Measurements from ENCODE around the gene MAGOH. TPM values are rescaled to one million over a fixed set of nuclear protein-coding genes. Genes with fewer than 3 reads are reported as not detected.

MAGOH gene
- total and polyA plus RNA-seq, 10 of the 15 experiments (the other 5 are each of a cell fraction or from before 2014, with no cell fraction given) = 62.6 to 261 (median 89.8) TPM

- H3K4me1 ChIP-seq (ENCODE audit: control insufficient read depth, insufficient read depth, low read length) = no peaks in the 10 kb centered on the region
- in situ Hi-C loops (cut with MboI) (no loop called here), intact Hi-C loops (cut with micrococcal nuclease; ENCODE audit: unreplicated experiment) (no loop called here)
- DNase-seq (ENCODE audit: low read depth, low spot score) (no peak), ATAC-seq (no peak), FAIRE-seq (no peak)
- SMC1A ChIA-PET (ENCODE audit: uncharacterized antibody, unreplicated experiment) = interaction anchor here (1.0 to 1.1 kb wide), 2 partner anchors 122 to 123 kb away, joined by 3 read pairs; no protein-coding TSS in a partner anchor
- no peak for TF ChIP-seq ETV6 (conservative IDR thresholded peaks at IDR 0.05 in 1 of 2, IDR thresholded peaks at IDR 0.05 in 1 of 2; ENCODE audit: borderline replicate concordance in 1 of 2, low read depth in 1 of 2)
- TF ChIP-seq GABPA (IDR thresholded peaks at IDR 0.05; ENCODE audit: low read depth) = no peak
- no peak for TF ChIP-seq NBN (IDR thresholded peaks at IDR 0.05)
- no peak for TF ChIP-seq CBFB (IDR thresholded peaks at IDR 0.05; ENCODE audit: low read depth)
- no peak overlapping the region for H3K4me3 ChIP-seq
- H3K79me2 ChIP-seq (ENCODE audit: control insufficient read depth, insufficient read depth, low read length) = no peaks in the 10 kb centered on the region
- WGBS (ENCODE audit: insufficient coverage, insufficient replicate concordance, low lambda C conversion rate, missing lambda C conversion rate) = 96% methylated on average over 4 of the region's 5 CpGs
- no TSS peak for BruUV-seq (replicated peaks)
- H3K27ac ChIP-seq (ENCODE audit: control insufficient read depth, insufficient read depth) = no peak overlapping the region
- no peaks in the 10 kb centered on the region for H3K27me3 ChIP-seq (replicated peaks in 1 of 2; ENCODE audit: control insufficient read depth in 2 of 2, insufficient read depth in 2 of 2, low read length in 1 of 2)
- H3K9ac ChIP-seq (ENCODE audit: control insufficient read depth, insufficient read depth, low read length) = no peak overlapping the region
- RAD21 ChIA-PET (ENCODE audit: unreplicated experiment) = interaction anchor here (1.1 kb wide), 1 partner anchor 122 kb away, joined by 3 read pairs; no protein-coding TSS in a partner anchor
- CTCF ChIA-PET = interaction anchor here (0.7 to 1.5 kb wide), 3 partner anchors 9 to 547 kb away, joined by 3 to 4 read pairs (median 3); no protein-coding TSS in a partner anchor
- no peak overlapping the region for H3K4me2 ChIP-seq (ENCODE audit: control insufficient read depth, insufficient read depth)
- peaks cover 5 to 20% of the 10 kb centered on the region in 2 experiments; a peak in 3 of 4 replicates for H3K36me3 ChIP-seq (ENCODE audit: control insufficient read depth in 2 of 2, insufficient read depth in 2 of 2, low read length in 1 of 2)
- H3K9me3 ChIP-seq (replicated peaks; ENCODE audit: control insufficient read depth, insufficient read depth, low read length) = no peaks in the 10 kb centered on the region
- no peaks in the 10 kb centered on the region for H4K20me1 ChIP-seq (ENCODE audit: control insufficient read depth, insufficient read depth)
- POLR2A ChIA-PET = no interaction called here
- no peak overlapping the region for H2AFZ ChIP-seq (ENCODE audit: control insufficient read depth, low read depth, low read length)
Observed at GRCh38 chr1:53271446-53272090, 33.2 kb upstream of the MAGOH start.

- CTCF ChIA-PET = interaction anchor here (0.7 to 0.8 kb wide), 2 partner anchors 123 to 548 kb away, joined by 3 read pairs; no protein-coding TSS in a partner anchor
- DNase-seq (ENCODE audit: low read depth, low spot score) (no peak), FAIRE-seq (no peak), ATAC-seq (no peak)
- RAD21 ChIA-PET (ENCODE audit: unreplicated experiment) = interaction anchor here (1.1 to 1.2 kb wide), 2 partner anchors 15 to 122 kb away, joined by 3 to 4 read pairs; no protein-coding TSS in a partner anchor
- BruUV-seq (replicated peaks) = no TSS peak
- SMC1A ChIA-PET (ENCODE audit: uncharacterized antibody, unreplicated experiment) = interaction anchor here (1.1 kb wide), 1 partner anchor 122 kb away, joined by 3 read pairs; no protein-coding TSS in a partner anchor
- H3K36me3 ChIP-seq (ENCODE audit: control insufficient read depth in 2 of 2, insufficient read depth in 2 of 2, low read length in 1 of 2) = peaks cover 8 to 25% of the 10 kb centered on the region in 2 experiments; a peak in 3 of 4 replicates
- 91% methylated on average over 8 of the region's 8 CpGs for WGBS (ENCODE audit: insufficient coverage, insufficient replicate concordance, low lambda C conversion rate, missing lambda C conversion rate)
- H3K4me2 ChIP-seq (ENCODE audit: control insufficient read depth, insufficient read depth) = no peak overlapping the region
- H3K27me3 ChIP-seq (replicated peaks in 1 of 2; ENCODE audit: control insufficient read depth in 2 of 2, insufficient read depth in 2 of 2, low read length in 1 of 2) = no peaks in the 10 kb centered on the region
- no peak overlapping the region for H3K27ac ChIP-seq (ENCODE audit: control insufficient read depth, insufficient read depth)
- H2AFZ ChIP-seq (ENCODE audit: control insufficient read depth, low read depth, low read length) = no peak overlapping the region
- in situ Hi-C loops (cut with MboI) (no loop called here), intact Hi-C loops (cut with micrococcal nuclease; ENCODE audit: unreplicated experiment) (no loop called here)
- H4K20me1 ChIP-seq (ENCODE audit: control insufficient read depth, insufficient read depth) = no peaks in the 10 kb centered on the region
- no peak overlapping the region for H3K9ac ChIP-seq (ENCODE audit: control insufficient read depth, insufficient read depth, low read length)
- POLR2A ChIA-PET = interaction anchor here (0.5 kb wide), 1 partner anchor 20 kb away, joined by 3 read pairs; no protein-coding TSS in a partner anchor
- H3K79me2 ChIP-seq (ENCODE audit: control insufficient read depth, insufficient read depth, low read length) = no peaks in the 10 kb centered on the region
- no peaks in the 10 kb centered on the region for H3K4me1 ChIP-seq (ENCODE audit: control insufficient read depth, insufficient read depth, low read length)
- no peaks in the 10 kb centered on the region for H3K9me3 ChIP-seq (replicated peaks; ENCODE audit: control insufficient read depth, insufficient read depth, low read length)
- no peak overlapping the region for H3K4me3 ChIP-seq
- TF ChIP-seq NRF1 (conservative IDR thresholded peaks at IDR 0.05; ENCODE audit: low read depth, low read length) (no peak), E2F8 (IDR thresholded peaks at IDR 0.05; ENCODE audit: low read depth, partially characterized antibody) (no peak), SRF (IDR thresholded peaks at IDR 0.05; ENCODE audit: low read depth in 2 of 2, low read length in 2 of 2) (no peak), EP300 (IDR thresholded peaks at IDR 0.05; ENCODE audit: borderline replicate concordance in 1 of 2, control insufficient read depth in 1 of 2, low read depth in 2 of 2, low read length in 2 of 2) (no peak), EZH2 (IDR thresholded peaks at IDR 0.05; ENCODE audit: borderline replicate concordance, control insufficient read depth, low read depth, low read length) (no peak), BCL11A (IDR thresholded peaks at IDR 0.05; ENCODE audit: low read depth, low read length) (no peak), JUNB (IDR thresholded peaks at IDR 0.05) (no peak), SMAD1 (IDR thresholded peaks at IDR 0.05; ENCODE audit: low read depth, partially characterized antibody) (no peak), POLR2AphosphoS2 (IDR thresholded peaks at IDR 0.05; ENCODE audit: low read depth, low read length) (no peak), HDAC6 (IDR thresholded peaks at IDR 0.05; ENCODE audit: unreplicated experiment) (no peak)
Observed at GRCh38 chr1:53270873-53271272, 32.6 kb upstream of the MAGOH start.

Measured in GM12878 (cell line).